HepG2 (cell line): ENCODE results near the gene CCNT2. TPM values are rescaled to one million over a fixed set of nuclear protein-coding genes. Genes with fewer than 3 reads are reported as not detected.

Experiments used
- CC2D1A ChIP-seq: sonication (generic); formaldehyde crosslinking; IDR thresholded peaks from 2 replicates; pipeline ENCODE4 v1.8.1; 2023; ENCODE audit warnings: mild to moderate bottlenecking, missing genetic modification reagents
- HOMEZ ChIP-seq: IDR thresholded peaks from 2 replicates; pipeline ENCODE4 v1.6.1; 2016; ENCODE audit warnings: low read depth
- KDM1A ChIP-seq: IDR thresholded peaks from 2 replicates; pipeline ENCODE4 v1.6.1; 2016; ENCODE audit warnings: missing compliant biosample characterization
- MXD4 ChIP-seq: IDR thresholded peaks from 2 replicates; pipeline ENCODE4 v1.6.1; 2016; ENCODE audit warnings: mild to moderate bottlenecking, missing biosample characterization, missing genetic modification reagents
- NCOA2 ChIP-seq: sonication (generic); formaldehyde crosslinking; IDR thresholded peaks from 2 replicates; pipeline ENCODE4 v1.8.0; 2022; ENCODE audit warnings: inconsistent platforms
- PAX8 ChIP-seq: sonication (generic); formaldehyde crosslinking; IDR thresholded peaks from 2 replicates; pipeline ENCODE4 v1.8.0; 2022; ENCODE audit warnings: mild to moderate bottlenecking, missing genetic modification reagents, borderline replicate concordance
- POGZ ChIP-seq: sonication (generic); formaldehyde crosslinking; IDR thresholded peaks from 2 replicates; pipeline ENCODE4 v1.4.0; 2020; ENCODE audit warnings: mild to moderate bottlenecking, missing genetic modification reagents
- PRPF4 ChIP-seq: fragments of 200-400 bp; formaldehyde crosslinking; IDR thresholded peaks from 2 replicates; pipeline ENCODE4 v1.6.1; 2016; ENCODE audit warnings: low read length, low read depth; ENCODE audit not compliant: poor library complexity, severe bottlenecking
- THAP11 ChIP-seq: IDR thresholded peaks from 2 replicates; pipeline ENCODE4 v1.6.1; 2016; ENCODE audit warnings: missing biosample characterization, missing genetic modification reagents
- ZBTB4 ChIP-seq: sonication (generic); formaldehyde crosslinking; IDR thresholded peaks from 2 replicates; pipeline ENCODE4 v1.4.0; 2020; ENCODE audit warnings: missing genetic modification reagents, mild to moderate bottlenecking, borderline replicate concordance
- ZBTB42 ChIP-seq: sonication (generic); formaldehyde crosslinking; IDR thresholded peaks from 2 replicates; pipeline ENCODE4 v1.5.0; 2020; ENCODE audit warnings: mild to moderate bottlenecking, missing genetic modification reagents
- ZBTB7A ChIP-seq: sonication (generic); formaldehyde crosslinking; IDR thresholded peaks from 2 replicates; pipeline ENCODE4 v1.8.0; 2022; ENCODE audit warnings: mild to moderate bottlenecking, missing genetic modification reagents
- ZFP36L1 ChIP-seq: sonication (generic); formaldehyde crosslinking; IDR thresholded peaks from 2 replicates; pipeline ENCODE4 v1.8.0; 2022; ENCODE audit warnings: mild to moderate bottlenecking, missing genetic modification reagents, moderate library complexity
- ZNF138 ChIP-seq: sonication (generic); formaldehyde crosslinking; IDR thresholded peaks from 2 replicates; pipeline ENCODE4 v1.5.0; 2020; ENCODE audit warnings: mild to moderate bottlenecking, low read depth, missing genetic modification reagents
- ZNF205 ChIP-seq: IDR thresholded peaks from 2 replicates; pipeline ENCODE4 v1.6.1; 2018; ENCODE audit warnings: missing biosample characterization, missing genetic modification reagents
- ZNF263 ChIP-seq: sonication (generic); formaldehyde crosslinking; IDR thresholded peaks from 2 replicates; pipeline ENCODE4 v1.4.0; 2020; ENCODE audit warnings: missing genetic modification reagents
- ZNF264 ChIP-seq: sonication (generic); formaldehyde crosslinking; IDR thresholded peaks from 2 replicates; pipeline ENCODE4 v1.4.0; 2020; ENCODE audit warnings: missing genetic modification reagents
- ZNF451 ChIP-seq: sonication (generic); formaldehyde crosslinking; IDR thresholded peaks from 2 replicates; pipeline ENCODE4 v1.5.0; 2020; ENCODE audit warnings: mild to moderate bottlenecking, missing genetic modification reagents
- ZNF501 ChIP-seq: sonication (generic); formaldehyde crosslinking; IDR thresholded peaks from 2 replicates; pipeline ENCODE4 v1.5.1; 2020; ENCODE audit warnings: mild to moderate bottlenecking, moderate library complexity, missing genetic modification reagents
- polyA plus RNA-seq, 8 experiments: library from polyadenylated mRNA; depleted of rRNA in 3 of 8; stranded (reverse) in 7 of 8; unstranded in 1 of 8; fragments of >200 nt; fragmentation: Illumina TruSeq in 4 of 8; extraction: Trizol in 4 of 8; gene quantifications; 2 replicates each; pipeline versions ENCODE4 v1.2.1 to v1.2.3, GENCODE V29; 2011 to 2016; ENCODE audit warnings: low read depth in 4 of 8, missing spikeins in 1 of 8, mixed read lengths in 1 of 8; ENCODE audit not compliant: insufficient read depth in 1 of 8
- total RNA-seq, 5 experiments: library from RNA; depleted of rRNA; stranded (reverse); fragments of >200 nt; fragmentation: Illumina TruSeq; extraction: Trizol; gene quantifications; 2 replicates each; pipeline ENCODE4 v1.2.3, GENCODE V29; 2016; ENCODE audit warnings: low read depth in 1 of 5
- TF ChIP-seq, protein P1 (sequence below): sonication (generic); formaldehyde crosslinking; IDR thresholded peaks from 2 replicates; pipeline ENCODE4 v1.5.1; 2020; ENCODE audit warnings: mild to moderate bottlenecking, missing genetic modification reagents, moderate library complexity
- TF ChIP-seq, protein P2 (sequence below): sonication (generic); formaldehyde crosslinking; IDR thresholded peaks from 2 replicates; pipeline ENCODE4 v1.4.0; 2020; ENCODE audit warnings: missing genetic modification reagents, borderline replicate concordance
- TF ChIP-seq, protein P3 (sequence below): IDR thresholded peaks from 2 replicates; pipeline ENCODE4 v1.6.1; 2016; ENCODE audit warnings: low read depth, borderline replicate concordance

Gene CCNT2
- total and polyA plus RNA-seq, 2 of the 13 experiments (the other 11 are each of a cell fraction or from before 2014, with no cell fraction given) = 22.1 to 34.4 TPM

- TF ChIP-seq ZBTB4 (CRISPR knock-in tag) (no peak), CC2D1A (CRISPR knock-in tag) (no peak), MXD4 (peak; percentile 35; the same call in 1 of the 2 replicates), NCOA2 (CRISPR knock-in tag) (peak; percentile 16; the same call in 1 of the 2 replicates), ZNF205 (CRISPR knock-in tag) (no peak), ZNF138 (CRISPR knock-in tag) (no peak), ZNF451 (CRISPR knock-in tag) (peak; percentile 29; the same call in 1 of the 2 replicates), ZFP36L1 (no peak), PAX8 (CRISPR knock-in tag) (no peak), PRPF4 (no peak), ZNF264 (CRISPR knock-in tag) (peak; percentile 38; the same call in 1 of the 2 replicates), KDM1A (CRISPR knock-in tag) (no peak), ZNF263 (no peak), ZBTB42 (CRISPR knock-in tag) (no peak), POGZ (CRISPR knock-in tag) (peak; percentile 42; the same call in 1 of the 2 replicates), HOMEZ (CRISPR knock-in tag) (no peak), ZNF501 (CRISPR knock-in tag) (no peak), ZBTB7A (CRISPR knock-in tag) (no peak), THAP11 (CRISPR knock-in tag) (no peak)
- TF ChIP-seq, protein P1, sequence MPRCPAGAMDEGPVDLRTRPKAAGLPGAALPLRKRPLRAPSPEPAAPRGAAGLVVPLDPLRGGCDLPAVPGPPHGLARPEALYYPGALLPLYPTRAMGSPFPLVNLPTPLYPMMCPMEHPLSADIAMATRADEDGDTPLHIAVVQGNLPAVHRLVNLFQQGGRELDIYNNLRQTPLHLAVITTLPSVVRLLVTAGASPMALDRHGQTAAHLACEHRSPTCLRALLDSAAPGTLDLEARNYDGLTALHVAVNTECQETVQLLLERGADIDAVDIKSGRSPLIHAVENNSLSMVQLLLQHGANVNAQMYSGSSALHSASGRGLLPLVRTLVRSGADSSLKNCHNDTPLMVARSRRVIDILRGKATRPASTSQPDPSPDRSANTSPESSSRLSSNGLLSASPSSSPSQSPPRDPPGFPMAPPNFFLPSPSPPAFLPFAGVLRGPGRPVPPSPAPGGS = peak; percentile 54; the same call in 1 of the 2 replicates
- TF ChIP-seq, protein P2, sequence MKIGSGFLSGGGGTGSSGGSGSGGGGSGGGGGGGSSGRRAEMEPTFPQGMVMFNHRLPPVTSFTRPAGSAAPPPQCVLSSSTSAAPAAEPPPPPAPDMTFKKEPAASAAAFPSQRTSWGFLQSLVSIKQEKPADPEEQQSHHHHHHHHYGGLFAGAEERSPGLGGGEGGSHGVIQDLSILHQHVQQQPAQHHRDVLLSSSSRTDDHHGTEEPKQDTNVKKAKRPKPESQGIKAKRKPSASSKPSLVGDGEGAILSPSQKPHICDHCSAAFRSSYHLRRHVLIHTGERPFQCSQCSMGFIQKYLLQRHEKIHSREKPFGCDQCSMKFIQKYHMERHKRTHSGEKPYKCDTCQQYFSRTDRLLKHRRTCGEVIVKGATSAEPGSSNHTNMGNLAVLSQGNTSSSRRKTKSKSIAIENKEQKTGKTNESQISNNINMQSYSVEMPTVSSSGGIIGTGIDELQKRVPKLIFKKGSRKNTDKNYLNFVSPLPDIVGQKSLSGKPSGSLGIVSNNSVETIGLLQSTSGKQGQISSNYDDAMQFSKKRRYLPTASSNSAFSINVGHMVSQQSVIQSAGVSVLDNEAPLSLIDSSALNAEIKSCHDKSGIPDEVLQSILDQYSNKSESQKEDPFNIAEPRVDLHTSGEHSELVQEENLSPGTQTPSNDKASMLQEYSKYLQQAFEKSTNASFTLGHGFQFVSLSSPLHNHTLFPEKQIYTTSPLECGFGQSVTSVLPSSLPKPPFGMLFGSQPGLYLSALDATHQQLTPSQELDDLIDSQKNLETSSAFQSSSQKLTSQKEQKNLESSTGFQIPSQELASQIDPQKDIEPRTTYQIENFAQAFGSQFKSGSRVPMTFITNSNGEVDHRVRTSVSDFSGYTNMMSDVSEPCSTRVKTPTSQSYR = 0 out of 2 replicates have a peak, but pooled peaks have one; percentile 22
- TF ChIP-seq, protein P3, sequence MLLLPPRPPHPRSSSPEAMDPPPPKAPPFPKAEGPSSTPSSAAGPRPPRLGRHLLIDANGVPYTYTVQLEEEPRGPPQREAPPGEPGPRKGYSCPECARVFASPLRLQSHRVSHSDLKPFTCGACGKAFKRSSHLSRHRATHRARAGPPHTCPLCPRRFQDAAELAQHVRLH (CRISPR knock-in tag) = 0 out of 2 replicates have a peak, but pooled peaks have one; percentile 28
Observed at GRCh38 chr2:134917888-134918525, 615 bp upstream of the CCNT2 start (continued).
